Prostate gland (tissue), 2 donors: ENCODE results near the gene ANKRD11. TPM values are rescaled to one million over a fixed set of nuclear protein-coding genes. Genes with fewer than 3 reads are reported as not detected.
"Not testable (repeated sequence)": the region's sequence is repeated elsewhere in the genome, so short reads cannot be mapped to it uniquely, and the experiment has no call there.

Experiments
- DNase-seq: peaks from one replicate; pipeline ENCODE4 v3.0.0-alpha.2; 2019; ENCODE audit warnings: low spot score
- H3K27ac ChIP-seq, 2 donors: fragments of 200-600 bp; sonication (generic); 2 replicates each; pipeline ENCODE4 v1.5.1; 2017 to 2019
- H3K27me3 ChIP-seq: fragments of 200-600 bp; sonication (generic); replicated peaks from 2 replicates; pipeline ENCODE4 v1.5.1; 2019; ENCODE audit not compliant: insufficient read depth
- H3K36me3 ChIP-seq, 2 donors: fragments of 200-600 bp; sonication (generic); 1 replicate in 1 of 2; 2 replicates in 1 of 2; pipeline versions ENCODE4 v1.5.1 to v1.8.1; 2017 to 2019
- H3K4me1 ChIP-seq: fragments of 200-600 bp; sonication (generic); replicated peaks from 2 replicates; pipeline ENCODE4 v1.5.1; 2019
- H3K4me3 ChIP-seq, 2 donors: fragments of 200-600 bp; sonication (generic); 2 replicates each; pipeline ENCODE4 v1.5.1; 2017 to 2019
- H3K9me3 ChIP-seq: fragments of 200-600 bp; sonication (generic); 2 replicates; pipeline ENCODE4 v1.5.1; 2017
- POLR2A ChIP-seq: fragments of 450-650 bp; IDR thresholded peaks from one replicate; pipeline ENCODE4 v1.6.1; 2016; ENCODE audit warnings: antibody characterized with exemption, mild to moderate bottlenecking
- POLR2AphosphoS5 ChIP-seq: sonication (generic); formaldehyde crosslinking; IDR thresholded peaks from one replicate; pipeline ENCODE4 v1.6.1; 2017; ENCODE audit warnings: antibody characterized with exemption
- WGBS: methylation state at CpG from one replicate; pipeline ENCODE4 v1.1.5; 2018; 5-methylcytosine and 5-hydroxymethylcytosine counted together
- intact Hi-C: fragments of 100-400 bp; cut with DNase I; formaldehyde crosslinking; loops from one replicate; pipeline ENCODE4 v1.14.2; 2022
- total RNA-seq, 2 donors: library from RNA; depleted of rRNA; stranded (reverse); fragments of >200 nt; gene quantifications; one replicate each; pipeline ENCODE4 v1.1.0, GENCODE V29; 2016
- TF ChIP-seq, protein P1 (sequence below), 4 experiments: fragments of 200-600 bp in 2 of 4; fragments of 450-650 bp in 2 of 4; sonication (generic) in 2 of 4; IDR thresholded peaks; 1 replicate in 3 of 4; 2 replicates in 1 of 4; pipeline ENCODE4 v1.5.1; 2016 to 2019; ENCODE audit warnings: antibody characterized with exemption in 4 of 4, mild to moderate bottlenecking in 2 of 4, moderate library complexity in 2 of 4

Gene ANKRD11
- total RNA-seq, 2 donors from 2014 or later = 66.2 to 143 TPM

DNA sequence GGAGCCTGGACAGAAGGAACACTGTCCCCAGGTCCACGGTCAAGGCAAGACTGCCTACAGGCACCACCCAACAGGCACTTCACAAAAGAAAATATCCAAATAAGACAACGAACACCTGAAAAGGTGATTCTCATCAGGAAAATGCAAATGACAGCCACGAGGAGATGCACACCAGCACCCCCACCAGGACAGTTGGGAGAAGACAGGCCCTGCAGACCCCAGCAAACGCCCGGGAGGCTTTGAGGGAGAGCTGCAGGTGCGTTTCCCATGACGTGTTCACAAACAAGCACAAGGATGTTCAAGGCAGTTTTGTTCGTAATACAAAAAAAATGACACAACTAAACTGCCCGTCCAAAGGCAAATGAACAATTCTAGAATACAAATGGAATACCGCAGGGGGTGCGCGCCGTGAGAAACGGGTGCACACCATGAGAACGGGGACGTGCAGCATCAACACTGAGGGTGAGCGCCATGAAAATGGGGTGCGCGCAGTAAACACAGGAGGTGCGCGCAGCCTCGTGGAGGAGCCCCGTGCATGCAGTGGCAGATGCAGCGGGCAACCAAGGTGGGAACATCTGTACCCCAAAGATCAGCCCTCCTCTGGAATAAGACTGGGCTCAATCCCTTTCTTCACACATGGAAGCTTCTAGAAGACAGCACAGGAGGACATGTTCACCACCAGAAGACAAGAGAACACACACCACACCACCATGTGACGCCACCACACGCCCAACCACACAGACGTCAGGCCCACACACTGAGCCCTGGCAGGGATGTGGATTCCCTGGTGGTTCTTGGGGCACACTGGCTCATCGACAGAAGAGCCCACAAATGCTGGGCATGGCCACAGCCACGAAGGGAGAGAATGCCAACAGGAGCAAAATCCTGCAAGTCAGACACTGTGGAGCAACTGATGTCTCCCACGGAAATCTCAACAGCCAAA lies 181.7 kb downstream of the ANKRD11 start:
- H3K9me3 ChIP-seq = no peaks in the 10 kb centered on the region
- no peaks in the 10 kb centered on the region for H3K27me3 ChIP-seq
- intact Hi-C loops = no loop called here
- no peak for DNase-seq
- WGBS = 82% methylated on average over 30 of the region's 30 CpGs
- H3K4me1 ChIP-seq = no peaks in the 10 kb centered on the region
- H3K4me3 ChIP-seq = no peak overlapping the region
- TF ChIP-seq, protein P1, sequence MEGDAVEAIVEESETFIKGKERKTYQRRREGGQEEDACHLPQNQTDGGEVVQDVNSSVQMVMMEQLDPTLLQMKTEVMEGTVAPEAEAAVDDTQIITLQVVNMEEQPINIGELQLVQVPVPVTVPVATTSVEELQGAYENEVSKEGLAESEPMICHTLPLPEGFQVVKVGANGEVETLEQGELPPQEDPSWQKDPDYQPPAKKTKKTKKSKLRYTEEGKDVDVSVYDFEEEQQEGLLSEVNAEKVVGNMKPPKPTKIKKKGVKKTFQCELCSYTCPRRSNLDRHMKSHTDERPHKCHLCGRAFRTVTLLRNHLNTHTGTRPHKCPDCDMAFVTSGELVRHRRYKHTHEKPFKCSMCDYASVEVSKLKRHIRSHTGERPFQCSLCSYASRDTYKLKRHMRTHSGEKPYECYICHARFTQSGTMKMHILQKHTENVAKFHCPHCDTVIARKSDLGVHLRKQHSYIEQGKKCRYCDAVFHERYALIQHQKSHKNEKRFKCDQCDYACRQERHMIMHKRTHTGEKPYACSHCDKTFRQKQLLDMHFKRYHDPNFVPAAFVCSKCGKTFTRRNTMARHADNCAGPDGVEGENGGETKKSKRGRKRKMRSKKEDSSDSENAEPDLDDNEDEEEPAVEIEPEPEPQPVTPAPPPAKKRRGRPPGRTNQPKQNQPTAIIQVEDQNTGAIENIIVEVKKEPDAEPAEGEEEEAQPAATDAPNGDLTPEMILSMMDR (IDR thresholded peaks at IDR 0.05) = peak in 1 of 4 experiments; percentile 19
- TF ChIP-seq POLR2A = no peak
- TF ChIP-seq POLR2AphosphoS5 = no peak
- H3K36me3 ChIP-seq = no peaks in the 10 kb centered on the region
- no peak overlapping the region for H3K27ac ChIP-seq

DNA sequence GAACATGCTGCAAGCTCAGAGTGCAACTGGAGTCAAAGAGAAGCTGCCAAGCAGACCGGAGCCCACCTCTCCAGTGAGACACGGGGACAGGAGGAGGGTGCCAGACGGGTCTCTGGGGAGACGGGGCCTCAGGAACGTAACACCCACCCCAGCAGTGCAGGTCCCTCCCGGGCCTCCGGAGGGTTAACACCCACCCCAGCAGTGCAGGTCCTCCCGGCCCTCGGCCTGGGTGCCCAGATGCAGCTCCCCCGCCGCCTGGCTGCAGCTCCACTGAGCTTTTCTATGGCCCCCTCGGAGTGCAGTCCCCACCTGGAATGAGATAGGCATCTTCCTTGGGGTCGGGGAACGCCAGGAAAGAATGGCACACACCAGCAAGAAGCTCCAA lies 182.9 kb downstream of the ANKRD11 start:
- Histone ChIP-seq H3K27me3 (no peaks in the 10 kb centered on the region), H3K9me3 (no peaks in the 10 kb centered on the region), H3K36me3 (no peaks in the 10 kb centered on the region), H3K4me3 (no peak overlapping the region), H3K27ac (no peak overlapping the region), H3K4me1 (no peaks in the 10 kb centered on the region)
- intact Hi-C loops = no loop called here
- WGBS = 94% methylated on average over 14 of the region's 14 CpGs
- DNase-seq = no peak
- no peak for TF ChIP-seq POLR2A
- no peak for TF ChIP-seq POLR2AphosphoS5
- TF ChIP-seq, protein P1 (IDR thresholded peaks at IDR 0.05) = no peak

DNA sequence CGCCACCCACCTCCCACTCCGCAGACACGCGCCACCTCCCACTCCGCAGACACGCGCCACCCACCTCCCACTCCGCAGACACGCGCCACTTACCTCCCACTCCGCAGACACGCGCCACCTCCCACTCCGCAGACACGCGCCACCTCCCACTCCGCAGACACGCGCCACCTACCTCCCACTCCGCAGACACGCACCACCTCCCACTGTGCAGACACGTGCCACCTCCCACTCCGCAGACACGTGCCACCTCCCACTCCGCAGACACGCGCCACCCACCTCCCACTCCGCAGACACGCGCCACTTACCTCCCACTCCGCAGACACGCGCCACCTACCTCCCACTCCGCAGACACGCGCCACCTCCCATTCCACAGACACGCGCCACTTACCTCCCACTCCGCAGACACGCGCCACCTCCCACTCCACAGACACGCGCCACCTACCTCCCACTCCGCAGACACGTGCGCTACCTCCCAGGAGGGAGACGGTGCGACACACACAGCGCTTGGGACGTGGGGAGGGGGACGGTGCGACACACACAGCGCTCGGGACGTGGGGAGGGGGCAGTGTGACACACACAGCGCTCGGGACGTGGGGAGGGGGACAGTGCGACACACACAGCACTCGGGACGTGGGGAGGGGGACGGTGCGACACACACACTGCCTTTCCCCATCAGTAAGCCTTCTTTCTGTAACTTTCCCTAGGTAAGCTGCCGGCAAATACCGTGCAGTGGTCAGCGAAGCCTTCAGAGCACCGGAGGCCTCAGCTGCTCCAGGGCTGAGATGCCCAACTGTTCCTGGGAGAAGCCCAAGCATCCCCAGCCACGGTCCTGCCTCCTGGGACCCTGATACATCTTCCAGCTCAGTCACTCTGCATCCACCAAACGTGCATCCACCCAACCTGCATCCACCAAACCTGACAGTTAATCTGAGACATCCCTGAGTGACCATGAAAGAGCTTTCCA lies 183.6 kb downstream of the ANKRD11 start:
- DNase-seq, H3K27me3 ChIP-seq, H3K4me3 ChIP-seq, intact Hi-C loops, H3K4me1 ChIP-seq, H3K36me3 ChIP-seq, H3K27ac ChIP-seq, H3K9me3 ChIP-seq: not testable (repeated sequence)
- 95% methylated on average over 56 of the region's 69 CpGs for WGBS

DNA sequence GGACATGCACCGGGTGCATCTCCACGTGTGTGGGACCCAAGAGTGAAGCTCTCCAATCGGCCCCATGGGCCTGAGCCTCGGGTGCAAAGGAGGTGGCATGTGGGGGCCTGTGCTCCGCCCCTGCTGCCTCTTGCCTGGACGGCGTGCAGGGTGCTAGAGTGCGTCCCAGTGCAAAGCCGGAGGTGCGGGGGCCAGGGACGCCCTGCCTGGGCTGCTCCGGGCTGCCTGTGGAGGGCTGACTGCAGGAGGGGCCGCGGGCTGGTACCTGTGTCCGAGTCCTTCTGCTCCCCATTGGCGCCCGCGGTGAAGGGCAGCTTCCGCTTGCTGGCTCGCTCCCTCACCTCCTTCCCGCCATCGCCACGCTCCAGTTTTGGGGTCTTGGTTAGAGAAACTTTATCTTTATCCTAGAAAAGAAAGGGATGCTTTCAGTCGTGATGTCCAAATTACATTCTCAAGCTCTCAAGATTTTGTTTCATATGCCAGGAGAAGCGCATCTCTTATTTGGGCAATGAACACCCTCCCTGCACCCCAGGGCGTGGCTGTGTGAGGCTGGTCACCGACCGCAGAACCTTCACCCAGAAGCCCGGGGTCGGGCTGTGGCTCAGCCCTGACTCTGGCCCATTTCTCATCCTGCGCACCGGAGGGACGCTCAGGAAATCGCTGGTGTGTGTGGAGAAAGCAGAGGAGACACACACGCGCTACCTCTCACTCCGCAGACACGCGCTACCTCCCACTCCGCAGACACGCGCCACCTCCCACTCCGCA lies 185.2 kb downstream of the ANKRD11 start:
- 88% methylated on average over 43 of the region's 43 CpGs for WGBS
- H3K4me1 ChIP-seq = peaks cover 7% of the 10 kb centered on the region
- H3K36me3 ChIP-seq = no peaks in the 10 kb centered on the region
- H3K4me3 ChIP-seq = no peak overlapping the region
- H3K27ac ChIP-seq = no peak overlapping the region
- intact Hi-C loops = no loop called here
- no peaks in the 10 kb centered on the region for H3K9me3 ChIP-seq
- DNase-seq = no peak
- H3K27me3 ChIP-seq = no peaks in the 10 kb centered on the region
- TF ChIP-seq POLR2A (no peak), POLR2AphosphoS5 (no peak)
- TF ChIP-seq, protein P1 (IDR thresholded peaks at IDR 0.05) = no peak
